Caco-2 (cell line): ENCODE measurements around the gene NR6A1. TPM values are rescaled to one million over a fixed set of nuclear protein-coding genes. Genes with fewer than 3 reads are reported as not detected.

ENCODE experiments used
- BruUV-seq: library from RNA; stranded (reverse); fragments of 400-500 nt; replicated peaks from 2 replicates; lab custom pipeline; 2021; lab: Mats Ljungman, UMichigan
- CTCF ChIA-PET: fragments of 300-600 bp; sonication (Branson Sonifier 250); formaldehyde crosslinking; loops from one replicate; lab custom pipeline; 2022; ENCODE audit warnings: antibody characterized with exemption; lab: Charles Lee
- POLR2A ChIA-PET: fragments of 300-600 bp; sonication (Branson Sonifier 250); formaldehyde crosslinking; loops from one replicate; lab custom pipeline; 2022; ENCODE audit warnings: antibody characterized with exemption; lab: Charles Lee
- DNase-seq, 2 experiments: peaks; one replicate each; pipeline versions ENCODE4 v3.0.0 to v3.0.0-alpha.2; 2020 to 2022
- H3K27me3 ChIP-seq: replicated peaks from 2 replicates; pipeline ENCODE4 v1.6.0; 2011; ENCODE audit warnings: low read length; ENCODE audit not compliant: control insufficient read depth, insufficient read depth
- H3K36me3 ChIP-seq: 2 replicates; pipeline ENCODE4 v1.5.1; 2011; ENCODE audit warnings: low read length; ENCODE audit not compliant: control insufficient read depth, insufficient read depth
- H3K4me1 ChIP-seq: fragments of 250-450 bp; sonication (Bioruptor Pico); 2 replicates; pipeline ENCODE4 v1.5.1; 2020; ENCODE audit warnings: mild to moderate bottlenecking
- H3K4me3 ChIP-seq: 2 replicates; pipeline ENCODE4 v1.5.1; 2011; ENCODE audit warnings: low read depth, mild to moderate bottlenecking, control low read depth, low read length
- H3K9me3 ChIP-seq: fragments of 250-450 bp; sonication (Bioruptor Pico); 2 replicates; pipeline ENCODE4 v1.5.1; 2020; ENCODE audit warnings: mild to moderate bottlenecking, moderate library complexity
- H3K27ac Mint-ChIP-seq: one replicate; pipeline ENCODE4 v1.8.0; 2022; ENCODE audit warnings: mixed read lengths; ENCODE audit not compliant: unreplicated experiment
- H3K27me3 Mint-ChIP-seq: one replicate; pipeline ENCODE4 v1.8.0; 2022; ENCODE audit warnings: mixed read lengths; ENCODE audit not compliant: insufficient read depth, unreplicated experiment
- H3K36me3 Mint-ChIP-seq: one replicate; pipeline ENCODE4 v1.8.0; 2022; ENCODE audit warnings: mild to moderate bottlenecking, mixed read lengths; ENCODE audit not compliant: insufficient read depth, unreplicated experiment
- H3K4me1 Mint-ChIP-seq: one replicate; pipeline ENCODE4 v1.8.0; 2022; ENCODE audit warnings: low read depth, mixed read lengths; ENCODE audit not compliant: unreplicated experiment
- H3K4me3 Mint-ChIP-seq: one replicate; pipeline ENCODE4 v1.8.0; 2022; ENCODE audit warnings: mild to moderate bottlenecking, moderate library complexity, mixed read lengths; ENCODE audit not compliant: unreplicated experiment
- H3K9me3 Mint-ChIP-seq: one replicate; pipeline ENCODE4 v1.8.0; 2022; ENCODE audit warnings: mixed read lengths; ENCODE audit not compliant: unreplicated experiment
- CTCF ChIP-seq, 2 experiments: fragments of 200-600 bp in 1 of 2; IDR thresholded peaks; 1 replicate in 1 of 2; 2 replicates in 1 of 2; pipeline versions ENCODE4 v1.5.1 to v1.8.0; 2011 to 2022; ENCODE audit warnings: antibody characterized with exemption in 1 of 2, control low read depth in 1 of 2, inconsistent platforms in 1 of 2, low read depth in 1 of 2, low read length in 1 of 2, mild to moderate bottlenecking in 1 of 2, moderate library complexity in 1 of 2; ENCODE audit not compliant: insufficient read depth in 1 of 2, severe bottlenecking in 1 of 2, unreplicated experiment in 1 of 2
- intact Hi-C: fragments of 100-400 bp; cut with micrococcal nuclease; formaldehyde crosslinking; loops from one replicate; pipeline ENCODE4 v1.10.0; 2022; ENCODE audit not compliant: unreplicated experiment
- total RNA-seq: library from RNA; stranded (reverse); gene quantifications from 2 replicates; pipeline ENCODE4 v1.2.3, GENCODE V29; 2022

NR6A1 gene
- total RNA-seq, 1 experiment from 2014 or later, result 33.6 TPM

DNA sequence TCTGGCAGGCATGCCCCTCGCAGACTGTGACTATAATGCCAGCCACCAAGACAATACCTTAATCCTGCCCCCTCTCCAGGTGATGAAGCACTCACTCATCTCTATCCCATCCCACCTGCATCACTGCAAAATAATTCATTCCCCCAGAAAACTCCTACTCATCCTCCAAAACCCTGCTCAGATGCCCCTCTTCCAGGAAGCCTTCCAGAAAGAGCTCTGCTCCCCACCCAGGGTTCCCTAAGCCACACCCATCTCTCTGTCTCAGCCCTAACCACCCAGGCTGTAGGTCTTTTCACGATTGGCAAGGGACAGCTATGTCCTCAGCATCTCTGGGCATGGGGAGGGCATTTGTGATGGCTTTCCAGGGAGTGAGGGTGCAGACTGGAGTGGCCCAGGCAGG is 281.1 kb downstream of the NR6A1 start:
- no peak overlapping the region for H3K4me3 Mint-ChIP-seq
- H3K36me3 ChIP-seq, result no peaks in the 10 kb centered on the region
- BruUV-seq, result no TSS peak
- no peak for DNase-seq
- no peaks in the 10 kb centered on the region for H3K9me3 ChIP-seq
- no peaks in the 10 kb centered on the region; the same call in 1 of the 2 replicates for H3K27me3 ChIP-seq
- ChIA-PET POLR2A (no interaction called here), CTCF (no interaction called here)
- H3K4me1 ChIP-seq, result no peaks in the 10 kb centered on the region
- no peaks in the 10 kb centered on the region for H3K9me3 Mint-ChIP-seq
- peaks cover 10% of the 10 kb centered on the region for H3K27me3 Mint-ChIP-seq
- intact Hi-C loops, result no loop called here
- H3K36me3 Mint-ChIP-seq, result no peaks in the 10 kb centered on the region
- H3K4me3 ChIP-seq, result no peak overlapping the region
- no peaks in the 10 kb centered on the region for H3K4me1 Mint-ChIP-seq
- no peak for TF ChIP-seq CTCF (IDR thresholded peaks at IDR 0.05; ENCODE audit: insufficient read depth in 1 of 2, low read depth in 1 of 2, low read length in 1 of 2, severe bottlenecking in 1 of 2, unreplicated experiment in 1 of 2)
- no peak overlapping the region for H3K27ac Mint-ChIP-seq

DNA sequence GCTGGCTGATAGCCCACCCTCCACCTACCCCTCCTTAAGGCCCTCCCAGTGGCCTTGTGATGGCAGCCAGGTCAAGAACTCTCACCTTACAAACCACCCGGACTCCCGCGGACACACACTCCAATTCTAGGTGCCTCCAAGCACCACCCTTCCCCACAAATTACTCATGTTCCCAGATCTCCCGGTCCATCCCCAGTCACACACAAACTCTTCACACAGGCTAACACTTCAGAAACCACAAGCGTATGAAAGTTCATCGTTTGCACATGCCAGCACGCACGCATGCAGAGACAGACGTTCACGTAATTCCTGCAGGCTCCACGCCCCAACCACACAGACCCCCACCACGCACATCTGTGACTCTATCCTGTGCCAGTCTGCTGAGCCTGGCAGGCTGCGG is 281.9 kb downstream of the NR6A1 start:
- H3K27me3 ChIP-seq, result no peaks in the 10 kb centered on the region; the same call in 1 of the 2 replicates
- BruUV-seq, result no TSS peak
- no peak overlapping the region for H3K27ac Mint-ChIP-seq
- peaks cover 8% of the 10 kb centered on the region for H3K27me3 Mint-ChIP-seq
- ChIA-PET CTCF (no interaction called here), POLR2A (no interaction called here)
- H3K9me3 ChIP-seq, result no peaks in the 10 kb centered on the region
- no peak for DNase-seq
- no peak overlapping the region for H3K4me3 ChIP-seq
- intact Hi-C loops, result no loop called here
- no peak for TF ChIP-seq CTCF (IDR thresholded peaks at IDR 0.05; ENCODE audit: insufficient read depth in 1 of 2, low read depth in 1 of 2, low read length in 1 of 2, severe bottlenecking in 1 of 2, unreplicated experiment in 1 of 2)
- no peaks in the 10 kb centered on the region for H3K9me3 Mint-ChIP-seq
- H3K36me3 ChIP-seq, result no peaks in the 10 kb centered on the region
- no peaks in the 10 kb centered on the region for H3K4me1 Mint-ChIP-seq
- H3K4me3 Mint-ChIP-seq, result no peak overlapping the region
- H3K4me1 ChIP-seq, result no peaks in the 10 kb centered on the region
- H3K36me3 Mint-ChIP-seq, result no peaks in the 10 kb centered on the region

- BruUV-seq, result no TSS peak
- Histone ChIP-seq H3K4me1 (no peaks in the 10 kb centered on the region), H3K9me3 (no peaks in the 10 kb centered on the region), H3K27me3 (no peaks in the 10 kb centered on the region; the same call in 1 of the 2 replicates), H3K36me3 (no peaks in the 10 kb centered on the region), H3K4me3 (no peak overlapping the region)
- Mint-ChIP-seq H3K27ac (no peak overlapping the region), H3K36me3 (no peaks in the 10 kb centered on the region), H3K4me1 (no peaks in the 10 kb centered on the region), H3K27me3 (peaks cover 7% of the 10 kb centered on the region), H3K9me3 (no peaks in the 10 kb centered on the region), H3K4me3 (no peak overlapping the region)
- DNase-seq, result no peak
- TF ChIP-seq CTCF (IDR thresholded peaks at IDR 0.05; ENCODE audit: insufficient read depth in 1 of 2, low read depth in 1 of 2, low read length in 1 of 2, severe bottlenecking in 1 of 2, unreplicated experiment in 1 of 2), result no peak
- POLR2A ChIA-PET, result no interaction called here
- CTCF ChIA-PET, result interaction anchor here (0.6 kb wide), 1 partner anchor 11 kb away, joined by 5 read pairs; no protein-coding TSS in a partner anchor
- intact Hi-C loops, result no loop called here
Measured at GRCh38 chr9:124488641-124489210, 282.4 kb downstream of the NR6A1 start.
